HAP-1 (cell line): ENCODE measurements around the gene USP25.

ENCODE experiments used
- DNase-seq, 2 experiments: peaks; one replicate each; pipeline ENCODE4 v3.0.0-alpha.2; 2016 to 2020; ENCODE audit warnings: low spot score in 2 of 2
- H3K27me3 ChIP-seq: fragments of 250-450 bp; sonication (Bioruptor Pico); 2 replicates; pipeline ENCODE4 v1.5.1; 2020; ENCODE audit warnings: low read depth, mild to moderate bottlenecking, moderate library complexity
- H3K36me3 ChIP-seq: fragments of 250-450 bp; sonication (Bioruptor Pico); replicated peaks from 2 replicates; pipeline ENCODE4 v1.5.1; 2020; ENCODE audit warnings: mild to moderate bottlenecking
- H3K4me1 ChIP-seq: fragments of 250-450 bp; sonication (Bioruptor Pico); 2 replicates; pipeline ENCODE4 v1.5.1; 2020; ENCODE audit warnings: mild to moderate bottlenecking
- H3K4me3 ChIP-seq: fragments of 250-450 bp; sonication (Bioruptor Pico); 2 replicates; pipeline ENCODE4 v1.5.1; 2020; ENCODE audit warnings: mild to moderate bottlenecking, moderate library complexity
- H3K9me3 ChIP-seq: fragments of 250-450 bp; sonication (Bioruptor Pico); 2 replicates; pipeline ENCODE4 v1.5.1; 2020; ENCODE audit warnings: mild to moderate bottlenecking, moderate library complexity
- in situ Hi-C: fragments of 300-500 bp; cut with MboI; formaldehyde crosslinking; loops from 3 replicates; pipeline ENCODE4 v1.14.3; 2020; ENCODE audit warnings: low sequenced_read_pairs, inconsistent platforms, mixed read lengths

The USP25 gene

DNA sequence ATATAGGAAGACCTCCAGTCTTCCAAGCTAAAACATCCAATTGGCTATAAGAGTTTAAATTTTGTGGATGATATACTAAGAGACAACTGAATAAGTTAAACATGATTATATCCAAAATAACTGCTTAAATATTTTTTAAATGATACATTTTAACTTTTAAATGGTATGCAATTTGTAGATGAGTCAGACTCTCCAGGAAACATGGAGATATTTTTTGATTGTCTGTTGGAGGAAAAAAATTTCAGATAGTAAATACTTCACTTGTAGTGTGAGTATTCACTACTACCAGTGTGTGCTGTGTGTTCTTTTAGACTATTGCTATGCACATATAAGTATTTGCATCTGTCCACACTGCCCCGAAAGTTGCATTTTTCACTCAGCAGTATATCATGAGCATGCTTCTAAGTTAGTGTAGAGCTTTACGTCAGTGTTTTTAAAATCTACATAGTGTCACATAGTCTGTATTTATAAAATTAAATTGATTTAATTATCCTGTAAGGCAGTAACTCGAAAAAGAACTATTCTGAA lies 91.1 kb downstream of the USP25 start:
- no peaks in the 10 kb centered on the region; the same call in 1 of the 2 replicates for H3K4me1 ChIP-seq
- DNase-seq, result no peak
- H3K9me3 ChIP-seq, result no peaks in the 10 kb centered on the region
- no peak overlapping the region for H3K4me3 ChIP-seq
- H3K27me3 ChIP-seq, result no peaks in the 10 kb centered on the region
- peaks cover 5% of the 10 kb centered on the region; the same call in 1 of the 2 replicates for H3K36me3 ChIP-seq
- in situ Hi-C loops, result no loop called here

DNA sequence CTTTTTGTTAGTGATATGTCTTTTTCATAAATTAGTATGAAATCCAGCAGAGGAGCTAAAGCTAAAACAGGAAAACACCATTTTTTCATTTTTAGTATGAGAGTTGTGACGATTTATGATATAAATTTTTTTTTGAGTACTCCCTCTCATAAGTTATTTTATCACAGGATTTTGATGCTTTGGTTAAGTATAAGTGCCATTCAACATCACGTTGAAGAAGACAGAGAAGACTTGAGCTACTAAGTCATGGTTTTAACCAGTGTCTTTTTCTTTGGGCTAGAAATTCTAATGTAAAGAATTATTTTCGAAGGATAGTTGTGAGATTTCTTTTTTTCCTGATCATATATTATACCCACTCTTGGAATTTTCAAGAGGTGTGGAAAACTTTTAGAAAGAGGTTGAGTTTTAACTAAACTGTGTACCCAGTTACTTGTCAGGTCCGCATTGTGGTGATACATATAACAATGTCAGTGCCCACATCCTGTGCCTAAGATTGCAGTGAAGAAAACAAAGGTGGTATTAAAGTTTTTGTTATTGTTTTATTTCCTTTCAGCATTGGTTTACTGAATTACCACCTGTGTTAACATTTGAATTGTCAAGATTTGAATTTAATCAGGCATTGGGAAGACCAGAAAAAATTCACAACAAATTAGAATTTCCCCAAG lies 93.8 kb downstream of the USP25 start:
- Histone ChIP-seq H3K9me3 (no peaks in the 10 kb centered on the region), H3K4me3 (no peak overlapping the region), H3K36me3 (peaks cover 20% of the 10 kb centered on the region), H3K27me3 (no peaks in the 10 kb centered on the region), H3K4me1 (no peaks in the 10 kb centered on the region; the same call in 1 of the 2 replicates)
- in situ Hi-C loops, result no loop called here
- DNase-seq, result no peak

DNA sequence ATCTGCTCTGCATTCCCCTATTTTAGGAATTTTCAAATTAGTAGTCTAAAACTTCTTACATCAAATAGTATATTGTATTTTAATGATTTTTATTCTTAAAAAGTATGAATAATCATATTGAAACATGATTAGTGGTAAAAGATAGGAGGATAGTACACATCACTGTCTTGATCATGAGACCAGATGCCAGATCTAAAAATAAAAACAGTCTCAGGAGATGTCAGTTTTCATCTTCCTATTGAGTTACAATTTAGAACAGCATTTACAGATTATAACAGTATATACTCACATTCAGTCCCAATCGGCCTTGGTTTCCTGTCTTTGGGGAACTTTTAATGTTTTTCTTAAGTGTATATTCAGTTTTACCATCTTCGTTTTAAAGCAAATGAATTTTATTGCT lies 95.9 kb downstream of the USP25 start:
- no peak for DNase-seq
- Histone ChIP-seq H3K4me3 (no peak overlapping the region), H3K27me3 (no peaks in the 10 kb centered on the region), H3K36me3 (peaks cover 18% of the 10 kb centered on the region), H3K9me3 (no peaks in the 10 kb centered on the region), H3K4me1 (no peaks in the 10 kb centered on the region; the same call in 1 of the 2 replicates)
- in situ Hi-C loops, result no loop called here

DNA sequence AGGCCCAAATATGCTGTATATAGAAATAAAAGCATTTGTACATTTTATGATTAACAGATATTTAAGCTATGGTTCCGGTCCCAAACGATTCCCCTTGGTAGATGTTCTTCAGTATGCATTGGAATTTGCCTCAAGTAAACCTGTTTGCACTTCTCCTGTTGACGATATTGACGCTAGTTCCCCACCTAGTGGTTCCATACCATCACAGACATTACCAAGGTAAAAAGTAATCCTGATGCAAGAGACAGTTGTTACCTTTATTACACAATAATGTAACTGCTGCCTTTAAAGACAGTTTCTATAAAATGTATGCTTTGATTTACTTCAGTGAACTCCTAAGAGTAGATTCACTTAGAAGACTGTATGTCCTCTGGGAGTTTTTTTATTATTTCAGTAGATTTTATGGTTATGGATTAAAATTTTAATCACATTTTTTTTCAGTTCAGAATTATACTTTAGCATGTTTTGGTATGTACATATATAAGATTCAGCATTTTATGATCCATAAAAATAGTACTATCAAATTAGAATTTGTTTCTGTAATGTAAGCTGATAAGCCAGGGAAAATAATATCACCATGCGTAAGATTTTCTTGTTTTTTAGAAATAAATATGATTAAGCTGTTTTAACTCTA lies 96.5 kb downstream of the USP25 start:
- Histone ChIP-seq H3K36me3 (peaks cover 24% of the 10 kb centered on the region), H3K9me3 (no peaks in the 10 kb centered on the region), H3K27me3 (no peaks in the 10 kb centered on the region), H3K4me3 (no peak overlapping the region), H3K4me1 (no peaks in the 10 kb centered on the region; the same call in 1 of the 2 replicates)
- in situ Hi-C loops, result no loop called here
- DNase-seq, result peak; percentile 29 to 44

DNA sequence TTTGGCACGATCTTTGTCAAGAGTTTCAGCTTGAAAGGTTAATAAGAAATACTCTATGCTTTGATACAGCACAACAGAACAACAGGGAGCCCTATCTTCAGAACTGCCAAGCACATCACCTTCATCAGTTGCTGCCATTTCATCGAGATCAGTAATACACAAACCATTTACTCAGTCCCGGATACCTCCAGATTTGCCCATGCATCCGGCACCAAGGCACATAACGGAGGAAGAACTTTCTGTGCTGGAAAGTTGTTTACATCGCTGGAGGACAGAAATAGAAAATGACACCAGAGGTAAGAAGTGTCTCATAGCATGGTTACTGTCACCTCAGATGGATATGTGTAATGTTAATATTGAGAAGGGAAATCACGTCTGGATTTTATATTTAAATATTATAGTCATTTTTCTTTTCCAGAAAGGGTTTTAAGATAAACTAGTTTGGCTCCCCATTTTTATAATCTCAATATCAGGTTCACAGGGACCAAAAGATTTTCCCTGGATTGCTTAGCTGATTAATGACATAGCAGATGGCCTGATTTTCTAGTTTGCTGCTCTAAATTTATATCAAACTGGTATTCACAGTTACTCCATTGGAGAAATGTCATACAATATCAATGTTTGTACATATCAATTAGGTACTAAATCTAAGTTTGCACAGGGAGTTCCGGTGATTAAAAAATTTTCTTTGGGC lies 97.3 kb downstream of the USP25 start:
- Histone ChIP-seq H3K36me3 (peaks cover 32% of the 10 kb centered on the region), H3K9me3 (no peaks in the 10 kb centered on the region), H3K4me3 (no peak overlapping the region), H3K27me3 (no peaks in the 10 kb centered on the region), H3K4me1 (no peaks in the 10 kb centered on the region; the same call in 1 of the 2 replicates)
- in situ Hi-C loops, result no loop called here
- no peak for DNase-seq

DNA sequence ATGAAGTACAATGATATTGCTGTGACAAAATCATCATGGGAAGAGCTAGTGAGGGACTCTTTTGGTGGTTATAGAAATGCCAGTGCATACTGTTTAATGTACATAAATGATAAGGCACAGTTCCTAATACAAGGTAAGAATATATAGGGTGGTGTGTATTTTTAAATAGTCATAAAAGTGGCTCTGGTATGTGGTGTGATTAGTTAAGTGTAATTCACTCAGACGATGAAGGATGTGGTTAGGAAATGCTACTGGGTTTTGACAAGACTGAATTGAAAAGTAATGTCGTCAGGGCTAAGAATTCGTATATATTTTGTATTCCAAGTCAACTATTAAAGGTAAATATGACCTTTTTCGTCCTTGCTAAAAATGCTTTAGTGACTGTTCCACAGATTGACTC lies 101.7 kb downstream of the USP25 start:
- Histone ChIP-seq H3K36me3 (peaks cover 32% of the 10 kb centered on the region), H3K4me1 (peaks cover 8% of the 10 kb centered on the region), H3K27me3 (no peaks in the 10 kb centered on the region), H3K9me3 (no peaks in the 10 kb centered on the region), H3K4me3 (no peak overlapping the region)
- no peak for DNase-seq
- in situ Hi-C loops, result no loop called here

DNA sequence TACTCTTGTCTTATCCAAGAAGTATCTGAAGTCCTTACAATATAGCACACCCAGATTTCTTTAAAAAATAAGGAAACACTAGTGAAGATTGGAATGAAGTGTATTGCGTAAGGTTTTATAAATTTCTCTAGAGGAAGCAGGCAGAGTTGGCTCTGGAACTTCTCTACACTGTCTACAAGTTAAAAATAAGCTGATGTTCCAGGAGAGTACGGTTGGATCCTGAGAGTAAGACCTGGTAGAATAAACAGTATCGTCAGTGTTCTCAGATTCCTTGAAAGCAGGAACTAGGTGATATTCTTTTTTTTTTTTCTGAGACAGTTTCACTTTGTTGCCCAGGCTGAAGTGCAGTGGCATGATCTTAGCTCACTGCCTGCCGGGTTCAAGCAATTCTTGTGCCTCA lies 107.9 kb downstream of the USP25 start:
- H3K36me3 ChIP-seq, result peaks cover 4% of the 10 kb centered on the region
- no peak for DNase-seq
- no peaks in the 10 kb centered on the region for H3K27me3 ChIP-seq
- in situ Hi-C loops, result no loop called here
- no peaks in the 10 kb centered on the region for H3K9me3 ChIP-seq
- H3K4me1 ChIP-seq, result peaks cover 8% of the 10 kb centered on the region
- H3K4me3 ChIP-seq, result no peak overlapping the region

DNA sequence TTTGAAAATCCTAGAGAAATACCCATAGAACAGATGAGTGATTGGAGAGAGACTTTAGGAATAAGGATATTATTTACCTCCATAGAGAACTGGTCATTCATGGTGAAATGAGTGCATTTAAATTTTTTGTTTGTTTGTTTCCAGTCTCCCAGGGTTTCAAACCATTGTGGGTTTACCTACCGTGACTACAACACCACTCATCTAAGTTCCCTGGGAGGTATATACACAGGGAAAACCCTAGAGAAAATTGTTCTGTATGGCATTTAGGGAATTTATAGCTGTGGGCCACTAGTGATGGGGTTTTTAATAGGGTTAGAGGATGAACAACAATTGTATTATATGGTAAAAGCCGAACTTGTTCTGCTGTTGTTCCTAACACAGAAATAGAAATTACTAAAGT lies 109.2 kb downstream of the USP25 start:
- in situ Hi-C loops, result no loop called here
- Histone ChIP-seq H3K36me3 (peaks cover 4% of the 10 kb centered on the region; the same call in 1 of the 2 replicates), H3K4me1 (peaks cover 8% of the 10 kb centered on the region), H3K4me3 (no peak overlapping the region), H3K27me3 (no peaks in the 10 kb centered on the region), H3K9me3 (no peaks in the 10 kb centered on the region)
- no peak for DNase-seq

DNA sequence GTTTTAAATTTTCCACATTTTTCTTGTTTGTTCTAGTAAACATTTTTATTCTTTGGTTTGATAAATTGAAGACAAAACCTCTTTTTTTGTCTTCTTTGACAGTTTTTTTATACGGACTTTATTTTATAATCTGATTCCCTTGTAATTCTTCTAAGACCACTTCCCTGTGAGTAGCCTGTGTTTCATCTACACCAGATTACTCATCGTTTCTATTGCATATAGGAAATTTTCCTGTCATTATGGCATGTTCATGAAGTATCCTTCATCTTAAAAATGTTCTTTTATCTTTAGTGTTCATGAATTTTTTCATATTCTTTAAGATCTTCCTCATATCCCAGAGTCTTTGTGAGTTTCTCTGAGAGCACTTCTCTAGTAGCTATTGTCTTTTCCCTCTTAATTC lies 109.8 kb downstream of the USP25 start:
- no peak for DNase-seq
- Histone ChIP-seq H3K27me3 (no peaks in the 10 kb centered on the region), H3K4me3 (no peak overlapping the region), H3K9me3 (no peaks in the 10 kb centered on the region), H3K4me1 (peaks cover 3% of the 10 kb centered on the region), H3K36me3 (peaks cover 4% of the 10 kb centered on the region)
- in situ Hi-C loops, result no loop called here

DNA sequence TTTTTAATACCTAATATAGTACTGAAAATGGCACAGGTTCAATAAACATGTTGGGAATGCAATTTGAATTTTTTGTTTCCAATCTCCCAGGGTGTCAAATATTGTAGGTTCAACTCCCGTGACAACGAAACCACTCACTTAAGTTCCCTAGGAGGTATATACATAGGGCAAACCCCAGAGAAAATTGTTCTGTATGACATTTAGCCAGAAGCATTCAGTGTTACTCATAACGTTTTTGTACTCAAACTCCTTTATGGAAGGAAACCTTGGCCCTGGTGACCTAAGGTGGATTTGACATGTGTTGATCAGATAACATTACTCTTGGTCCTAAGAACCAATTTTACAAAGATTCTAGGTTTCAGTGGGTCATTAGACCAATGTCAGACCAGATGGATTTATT lies 110.6 kb downstream of the USP25 start:
- in situ Hi-C loops, result no loop called here
- no peak for DNase-seq
- H3K4me1 ChIP-seq, result no peaks in the 10 kb centered on the region; the same call in 1 of the 2 replicates
- no peaks in the 10 kb centered on the region for H3K9me3 ChIP-seq
- H3K4me3 ChIP-seq, result no peak overlapping the region
- H3K36me3 ChIP-seq, result peaks cover 9% of the 10 kb centered on the region
- no peaks in the 10 kb centered on the region for H3K27me3 ChIP-seq

DNA sequence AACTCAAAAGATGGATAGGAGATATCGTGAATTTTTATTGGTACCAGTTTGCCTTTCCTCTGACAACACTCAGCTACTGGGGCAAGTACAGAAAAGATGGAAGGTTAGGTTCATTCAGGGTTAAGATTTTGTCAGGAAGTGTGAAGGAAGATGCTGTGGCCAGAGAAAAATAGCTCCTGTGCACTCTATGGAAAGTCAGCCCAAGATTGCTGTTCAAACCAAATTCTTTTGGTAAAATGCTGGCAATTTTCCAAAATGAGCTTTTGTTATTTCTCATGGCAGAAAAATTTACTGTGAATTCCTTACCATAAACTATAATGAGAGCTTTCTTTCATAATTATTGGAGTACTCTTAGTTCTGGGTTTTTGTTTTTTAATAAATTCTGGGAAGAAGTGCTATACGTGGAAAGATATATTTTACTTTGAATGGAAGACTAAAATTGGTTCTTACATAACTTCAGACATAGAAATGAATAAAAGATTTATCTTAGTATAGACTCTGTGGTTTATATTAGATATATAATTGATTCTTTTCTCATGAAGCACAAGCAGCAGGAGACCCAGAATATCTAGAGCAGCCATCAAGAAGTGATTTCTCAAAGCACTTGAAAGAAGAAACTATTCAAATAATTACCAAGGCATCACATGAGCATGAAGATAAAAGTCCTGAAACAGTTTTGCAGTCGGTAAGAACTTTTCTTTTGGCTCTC lies 112.2 kb downstream of the USP25 start:
- Histone ChIP-seq H3K36me3 (peaks cover 9% of the 10 kb centered on the region), H3K27me3 (no peaks in the 10 kb centered on the region), H3K4me3 (no peak overlapping the region), H3K4me1 (no peaks in the 10 kb centered on the region; the same call in 1 of the 2 replicates), H3K9me3 (no peaks in the 10 kb centered on the region)
- DNase-seq, result no peak
- in situ Hi-C loops, result no loop called here

DNA sequence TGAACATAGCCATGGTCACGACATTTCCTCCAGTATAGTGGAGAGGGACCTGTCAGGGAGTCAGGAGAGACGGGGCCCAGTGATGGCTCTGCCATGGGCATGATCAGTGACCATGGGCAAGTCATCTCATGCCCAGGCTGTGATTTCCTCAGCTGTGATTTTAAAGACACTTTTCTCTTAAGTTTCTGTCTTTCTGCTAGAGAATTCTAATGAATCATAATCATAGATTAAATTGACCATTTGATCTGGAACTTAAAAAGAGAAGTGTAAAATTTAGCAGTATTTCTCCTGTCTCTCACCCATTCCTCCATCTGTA lies 112.7 kb downstream of the USP25 start:
- in situ Hi-C loops, result no loop called here
- Histone ChIP-seq H3K4me1 (no peaks in the 10 kb centered on the region; the same call in 1 of the 2 replicates), H3K36me3 (peaks cover 9% of the 10 kb centered on the region), H3K27me3 (no peaks in the 10 kb centered on the region), H3K4me3 (no peak overlapping the region), H3K9me3 (no peaks in the 10 kb centered on the region)
- no peak for DNase-seq

DNA sequence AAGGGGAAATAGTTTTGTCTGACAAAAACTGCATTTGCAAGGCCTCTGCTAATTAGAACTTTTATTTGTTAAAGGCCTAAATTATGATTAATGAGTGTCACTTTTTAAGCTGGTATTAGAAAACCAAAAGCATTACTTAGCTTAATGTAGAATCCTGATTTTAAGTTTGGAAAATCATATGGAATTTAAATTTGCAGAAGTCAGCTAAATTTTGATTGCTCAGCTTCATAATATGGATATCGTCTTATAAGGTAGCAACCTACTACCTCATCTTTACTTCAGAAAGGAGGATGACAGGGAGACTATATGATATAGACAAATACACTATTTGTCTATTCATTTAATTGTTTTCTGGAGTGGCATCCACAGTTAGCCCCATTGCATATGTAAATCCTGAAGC lies 114.0 kb downstream of the USP25 start:
- Histone ChIP-seq H3K4me1 (no peaks in the 10 kb centered on the region; the same call in 1 of the 2 replicates), H3K4me3 (no peak overlapping the region), H3K27me3 (no peaks in the 10 kb centered on the region), H3K36me3 (peaks cover 9% of the 10 kb centered on the region), H3K9me3 (no peaks in the 10 kb centered on the region)
- in situ Hi-C loops, result no loop called here
- DNase-seq, result no peak
